ENCODE results near the gene POLR3E.
A peak's percentile ranks its signal among the peaks of the same experiment; 100 is the strongest.

Gene POLR3E

GRCh38 chr16:22370038-22370820 lies 73.0 kb downstream of the POLR3E start:
- no peak for TF ChIP-seq CTCF (IDR thresholded peaks at IDR 0.05; ENCODE audit: insufficient read depth, low read depth, low read length, missing control alignments)
- no peak for DNase-seq (ENCODE audit: low read depth)
- H3K4me3 ChIP-seq (ENCODE audit: low read depth, low read length), result no peak overlapping the region

GRCh38 chr16:22372882-22373661 lies 75.9 kb downstream of the POLR3E start:
- TF ChIP-seq CTCF (IDR thresholded peaks at IDR 0.05; ENCODE audit: insufficient read depth, low read depth, low read length, missing control alignments), result no peak
- DNase-seq (ENCODE audit: low read depth), result no peak
- H3K4me3 ChIP-seq (ENCODE audit: low read depth, low read length), result peak overlapping the region; percentile 72

GRCh38 chr16:22373662-22374310 lies 76.6 kb downstream of the POLR3E start:
- peak overlapping the region; percentile 72 for H3K4me3 ChIP-seq (ENCODE audit: low read depth, low read length)
- DNase-seq (ENCODE audit: low read depth), result peak; percentile 44

GRCh38 chr16:22374311-22375116 lies 77.3 kb downstream of the POLR3E start, which contains the start of gene CDR2:
Gene CDR2, minus strand, starts transcription at chr16:22374619. Its CDS starts 310 bp downstream, at chr16:22374309.
- DNase-seq (ENCODE audit: low read depth), result peak; percentile 98
- H3K4me3 ChIP-seq (ENCODE audit: low read depth, low read length), result peak within 1 kb of the TSS; percentile 72
- no peak for TF ChIP-seq CTCF (IDR thresholded peaks at IDR 0.05; ENCODE audit: insufficient read depth, low read depth, low read length, missing control alignments)

More at GRCh38 chr16:22373662-22374310, 76.6 kb downstream of the POLR3E start:
- TF ChIP-seq CTCF (IDR thresholded peaks at IDR 0.05; ENCODE audit: insufficient read depth, low read depth, low read length, missing control alignments), result no peak

- DNase-seq (ENCODE audit: low read depth), result no peak
- H3K4me3 ChIP-seq (ENCODE audit: low read depth, low read length), result peak overlapping the region; percentile 55
- TF ChIP-seq CTCF (IDR thresholded peaks at IDR 0.05; ENCODE audit: insufficient read depth, low read depth, low read length, missing control alignments), result no peak
These were observed 78.1 kb downstream of the POLR3E start for GRCh38 chr16:22375117-22375962.
